ENCODE results near the gene CAPNS1.

DNA sequence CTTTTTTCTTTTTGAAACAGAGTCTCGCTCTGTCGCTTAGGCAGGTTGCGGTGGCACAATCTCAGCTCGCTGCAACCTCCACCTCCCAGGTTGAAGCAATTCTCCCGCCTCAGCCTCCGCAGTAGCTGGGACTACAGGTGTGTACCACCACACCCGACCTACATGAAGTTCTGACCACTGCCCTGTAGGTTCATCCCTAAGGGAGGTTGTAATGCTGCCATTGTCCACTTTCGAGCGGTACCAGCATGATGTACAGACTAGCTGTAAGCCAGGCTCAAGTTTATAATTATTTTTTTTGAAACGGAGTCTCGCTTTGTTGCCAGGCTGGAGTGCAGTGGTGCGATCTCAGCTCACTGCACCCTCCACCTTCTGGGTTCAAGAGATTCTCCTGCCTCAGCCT is 23.9 kb downstream of the CAPNS1 start:
- TF ChIP-seq, protein P1, sequence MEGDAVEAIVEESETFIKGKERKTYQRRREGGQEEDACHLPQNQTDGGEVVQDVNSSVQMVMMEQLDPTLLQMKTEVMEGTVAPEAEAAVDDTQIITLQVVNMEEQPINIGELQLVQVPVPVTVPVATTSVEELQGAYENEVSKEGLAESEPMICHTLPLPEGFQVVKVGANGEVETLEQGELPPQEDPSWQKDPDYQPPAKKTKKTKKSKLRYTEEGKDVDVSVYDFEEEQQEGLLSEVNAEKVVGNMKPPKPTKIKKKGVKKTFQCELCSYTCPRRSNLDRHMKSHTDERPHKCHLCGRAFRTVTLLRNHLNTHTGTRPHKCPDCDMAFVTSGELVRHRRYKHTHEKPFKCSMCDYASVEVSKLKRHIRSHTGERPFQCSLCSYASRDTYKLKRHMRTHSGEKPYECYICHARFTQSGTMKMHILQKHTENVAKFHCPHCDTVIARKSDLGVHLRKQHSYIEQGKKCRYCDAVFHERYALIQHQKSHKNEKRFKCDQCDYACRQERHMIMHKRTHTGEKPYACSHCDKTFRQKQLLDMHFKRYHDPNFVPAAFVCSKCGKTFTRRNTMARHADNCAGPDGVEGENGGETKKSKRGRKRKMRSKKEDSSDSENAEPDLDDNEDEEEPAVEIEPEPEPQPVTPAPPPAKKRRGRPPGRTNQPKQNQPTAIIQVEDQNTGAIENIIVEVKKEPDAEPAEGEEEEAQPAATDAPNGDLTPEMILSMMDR (IDR thresholded peaks at IDR 0.05), result no peak
- TF ChIP-seq POLR2A (IDR thresholded peaks at IDR 0.05), result no peak
